ENCODE results near the gene MNS1.
A peak's percentile ranks its signal among the peaks of the same experiment; 100 is the strongest.
"Not testable (repeated sequence)": the region's sequence is repeated elsewhere in the genome, so short reads cannot be mapped to it uniquely, and the experiment has no call there.

Gene MNS1

DNA sequence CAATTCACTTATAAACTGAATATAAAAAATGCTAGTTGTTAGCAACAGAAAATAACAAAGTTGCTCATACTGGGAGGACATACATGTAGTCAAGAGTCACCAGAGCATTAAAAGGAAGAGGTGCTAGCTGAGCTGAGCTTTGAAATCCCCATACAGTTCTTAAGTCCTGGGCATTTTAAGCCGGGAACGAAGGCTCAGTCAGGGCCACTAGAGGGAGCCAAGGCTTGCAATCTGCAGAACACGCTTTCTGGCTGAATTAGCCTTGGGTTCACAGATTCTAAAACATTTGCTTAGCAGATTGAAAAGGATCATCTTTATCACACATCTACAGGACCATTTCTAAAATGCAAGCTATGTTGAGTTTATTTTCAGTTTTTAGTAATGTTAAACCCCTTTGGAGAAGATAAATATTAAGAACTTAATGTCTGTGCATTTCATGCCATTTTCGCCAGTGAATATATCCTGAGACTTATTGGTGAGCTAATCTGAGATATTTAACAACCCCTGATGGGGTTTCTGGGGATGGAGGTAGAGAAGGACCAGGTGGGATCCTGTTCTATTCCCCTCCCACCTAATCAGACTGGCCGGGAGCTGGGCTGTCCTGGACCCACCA, 26.3 kb upstream of the MNS1 start:
- Histone ChIP-seq H3K27ac (ENCODE audit: low read depth, low read length, poor library complexity, severe bottlenecking) (peak overlapping the region; percentile 40), H4K20me1 (ENCODE audit: insufficient read depth, low read length) (no peaks in the 10 kb centered on the region), H3K4me3 (ENCODE audit: low read depth, low read length, poor library complexity, severe bottlenecking) (no peak overlapping the region), H3K79me2 (ENCODE audit: insufficient read depth, low read length) (no peaks in the 10 kb centered on the region), H3K9me2 (ENCODE audit: low read depth, low read length) (no peaks in the 10 kb centered on the region), H3K27me3 (ENCODE audit: insufficient read depth, low read length) (no peaks in the 10 kb centered on the region), H3K9ac (ENCODE audit: low read length) (peak overlapping the region; percentile 19; the same call in 1 of the 2 replicates), H3F3A (ENCODE audit: insufficient read depth, low read length) (no peaks in the 10 kb centered on the region), H3K9me3 (ENCODE audit: low read length) (no peaks in the 10 kb centered on the region), H3K4me1 (ENCODE audit: insufficient read depth, low read length, severe bottlenecking) (peaks cover 55% of the 10 kb centered on the region), H2AFZ (ENCODE audit: low read length) (peak overlapping the region; percentile 83), H3K4me2 (ENCODE audit: low read length) (peak overlapping the region; percentile 3; the same call in 1 of the 2 replicates), H3K36me3 (ENCODE audit: insufficient read depth, low read length) (no peaks in the 10 kb centered on the region)
- no peak for TF ChIP-seq EZH2 (IDR thresholded peaks at IDR 0.05; ENCODE audit: borderline replicate concordance, low read length)
- TF ChIP-seq, protein P1, sequence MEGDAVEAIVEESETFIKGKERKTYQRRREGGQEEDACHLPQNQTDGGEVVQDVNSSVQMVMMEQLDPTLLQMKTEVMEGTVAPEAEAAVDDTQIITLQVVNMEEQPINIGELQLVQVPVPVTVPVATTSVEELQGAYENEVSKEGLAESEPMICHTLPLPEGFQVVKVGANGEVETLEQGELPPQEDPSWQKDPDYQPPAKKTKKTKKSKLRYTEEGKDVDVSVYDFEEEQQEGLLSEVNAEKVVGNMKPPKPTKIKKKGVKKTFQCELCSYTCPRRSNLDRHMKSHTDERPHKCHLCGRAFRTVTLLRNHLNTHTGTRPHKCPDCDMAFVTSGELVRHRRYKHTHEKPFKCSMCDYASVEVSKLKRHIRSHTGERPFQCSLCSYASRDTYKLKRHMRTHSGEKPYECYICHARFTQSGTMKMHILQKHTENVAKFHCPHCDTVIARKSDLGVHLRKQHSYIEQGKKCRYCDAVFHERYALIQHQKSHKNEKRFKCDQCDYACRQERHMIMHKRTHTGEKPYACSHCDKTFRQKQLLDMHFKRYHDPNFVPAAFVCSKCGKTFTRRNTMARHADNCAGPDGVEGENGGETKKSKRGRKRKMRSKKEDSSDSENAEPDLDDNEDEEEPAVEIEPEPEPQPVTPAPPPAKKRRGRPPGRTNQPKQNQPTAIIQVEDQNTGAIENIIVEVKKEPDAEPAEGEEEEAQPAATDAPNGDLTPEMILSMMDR (IDR thresholded peaks at IDR 0.05; ENCODE audit: low read length): peak; percentile 98

GRCh38 chr15:56490461-56490860, 25.5 kb upstream of the MNS1 start:
- no peak overlapping the region for H3K4me3 ChIP-seq (ENCODE audit: low read depth, low read length, poor library complexity, severe bottlenecking)
- TF ChIP-seq EZH2 (IDR thresholded peaks at IDR 0.05; ENCODE audit: borderline replicate concordance, low read length): no peak
- TF ChIP-seq, protein P1 (IDR thresholded peaks at IDR 0.05; ENCODE audit: low read length): no peak
- no peaks in the 10 kb centered on the region for H3K9me2 ChIP-seq (ENCODE audit: low read depth, low read length)
- no peak overlapping the region for H3K4me2 ChIP-seq (ENCODE audit: low read length)
- peaks cover 47% of the 10 kb centered on the region for H3K4me1 ChIP-seq (ENCODE audit: insufficient read depth, low read length, severe bottlenecking)
- 0 out of 2 replicates have a peak, but pooled peaks cover 3% of the 10 kb centered on the region for H3K9me3 ChIP-seq (ENCODE audit: low read length)
- H3K27ac ChIP-seq (ENCODE audit: low read depth, low read length, poor library complexity, severe bottlenecking): no peak overlapping the region
- H2AFZ ChIP-seq (ENCODE audit: low read length): no peak overlapping the region
- H4K20me1 ChIP-seq (ENCODE audit: insufficient read depth, low read length): no peaks in the 10 kb centered on the region
- no peak overlapping the region for H3K9ac ChIP-seq (ENCODE audit: low read length)
- H3K27me3 ChIP-seq (ENCODE audit: insufficient read depth, low read length): no peaks in the 10 kb centered on the region
- no peaks in the 10 kb centered on the region for H3K36me3 ChIP-seq (ENCODE audit: insufficient read depth, low read length)
- no peaks in the 10 kb centered on the region for H3K79me2 ChIP-seq (ENCODE audit: insufficient read depth, low read length)
- H3F3A ChIP-seq (ENCODE audit: insufficient read depth, low read length): no peaks in the 10 kb centered on the region

GRCh38 chr15:56486206-56486605, 21.3 kb upstream of the MNS1 start:
- not testable (repeated sequence) for H2AFZ ChIP-seq (ENCODE audit: low read length); H4K20me1 ChIP-seq (ENCODE audit: insufficient read depth, low read length)

DNA sequence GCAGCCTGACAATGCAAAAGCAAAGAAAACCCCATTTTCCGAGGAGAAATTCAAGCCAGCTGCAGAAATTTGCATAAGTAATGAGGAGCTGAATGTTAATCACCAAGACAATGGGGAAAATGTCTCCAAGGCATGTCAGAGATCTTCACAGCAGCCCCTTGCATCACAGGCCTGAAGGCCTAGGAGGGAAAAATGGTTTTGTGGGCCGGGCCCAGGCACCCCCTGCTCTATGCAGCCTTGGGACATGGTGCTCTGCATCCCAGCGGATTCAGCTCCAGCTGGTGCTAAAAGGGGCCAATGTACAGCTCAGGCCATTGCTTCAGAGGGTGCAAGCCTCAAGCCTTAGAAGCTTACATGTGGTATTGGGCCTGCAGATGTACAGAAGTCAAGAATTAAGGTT, 20.5 kb upstream of the MNS1 start:
- H3K9ac ChIP-seq (ENCODE audit: low read length); H3K9me2 ChIP-seq (ENCODE audit: low read depth, low read length); H2AFZ ChIP-seq (ENCODE audit: low read length); H4K20me1 ChIP-seq (ENCODE audit: insufficient read depth, low read length); H3K27ac ChIP-seq (ENCODE audit: low read depth, low read length, poor library complexity, severe bottlenecking); H3K4me3 ChIP-seq (ENCODE audit: low read depth, low read length, poor library complexity, severe bottlenecking); H3K4me1 ChIP-seq (ENCODE audit: insufficient read depth, low read length, severe bottlenecking); H3K4me2 ChIP-seq (ENCODE audit: low read length); H3K27me3 ChIP-seq (ENCODE audit: insufficient read depth, low read length); H3K36me3 ChIP-seq (ENCODE audit: insufficient read depth, low read length); H3F3A ChIP-seq (ENCODE audit: insufficient read depth, low read length); H3K79me2 ChIP-seq (ENCODE audit: insufficient read depth, low read length): not testable (repeated sequence)
- peaks cover 10% of the 10 kb centered on the region for H3K9me3 ChIP-seq (ENCODE audit: low read length)

More at GRCh38 chr15:56486206-56486605, 21.3 kb upstream of the MNS1 start:
- H3K4me1 ChIP-seq (ENCODE audit: insufficient read depth, low read length, severe bottlenecking); H3F3A ChIP-seq (ENCODE audit: insufficient read depth, low read length); H3K27me3 ChIP-seq (ENCODE audit: insufficient read depth, low read length); H3K36me3 ChIP-seq (ENCODE audit: insufficient read depth, low read length); H3K9ac ChIP-seq (ENCODE audit: low read length); H3K9me3 ChIP-seq (ENCODE audit: low read length); H3K9me2 ChIP-seq (ENCODE audit: low read depth, low read length); H3K4me2 ChIP-seq (ENCODE audit: low read length); H3K4me3 ChIP-seq (ENCODE audit: low read depth, low read length, poor library complexity, severe bottlenecking); H3K79me2 ChIP-seq (ENCODE audit: insufficient read depth, low read length); H3K27ac ChIP-seq (ENCODE audit: low read depth, low read length, poor library complexity, severe bottlenecking): not testable (repeated sequence)
